Stimulated activated CD4-positive, alpha-beta T cell treated with anti-CD3 and anti-CD28 coated beads, Interleukin-1b, Interleukin-23, amount 100 ng/mL, for 48 hours (primary cell): ENCODE data around the gene ZIC4.

ENCODE experiments used
- DNase-seq: peaks from one replicate; pipeline ENCODE4 v3.0.0-alpha.2; 2020

The ZIC4 gene

DNA sequence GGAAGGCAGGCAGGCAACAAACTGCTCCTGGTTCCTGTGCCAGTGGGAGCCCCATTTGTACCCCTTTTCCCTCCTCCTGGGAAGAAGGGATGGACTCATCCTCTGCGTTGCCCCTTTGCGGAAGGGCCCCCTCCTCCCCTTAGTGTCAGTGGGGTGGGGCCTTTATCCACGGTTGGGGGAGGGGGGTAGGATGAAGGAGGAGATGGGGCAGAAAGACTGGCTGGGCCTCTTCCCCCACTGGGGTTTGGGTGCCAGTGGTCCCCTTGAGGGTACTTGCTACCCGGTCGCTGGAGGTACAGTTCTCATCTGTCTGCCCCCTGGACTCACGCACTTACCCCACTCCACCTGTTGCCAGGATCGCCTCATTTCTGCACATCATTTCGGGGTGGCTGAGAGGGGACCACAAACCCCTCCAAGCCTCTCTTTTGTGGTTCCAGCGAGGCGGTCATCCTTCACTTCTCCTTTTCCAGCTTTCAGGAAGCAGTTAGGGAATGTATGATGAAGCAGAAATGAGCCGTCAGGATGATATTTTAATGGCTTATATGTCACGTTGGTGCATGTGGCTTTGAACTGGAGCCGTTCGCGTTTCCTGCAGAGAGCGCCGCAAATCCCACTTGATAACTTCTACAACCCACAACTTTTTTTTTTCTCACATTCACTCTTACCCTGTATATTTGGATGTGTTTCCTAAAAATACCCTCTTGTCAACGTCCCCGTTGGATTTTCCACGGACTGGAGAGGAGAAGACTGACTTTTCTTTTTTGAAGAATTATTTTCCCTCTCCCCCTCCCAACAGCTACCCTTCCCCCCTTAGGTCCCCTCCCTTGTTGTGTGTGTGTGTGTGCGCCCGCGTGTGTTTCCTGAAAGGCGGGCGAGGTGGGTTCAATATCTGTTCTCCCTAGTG, at the start of gene ZIC4:
ZIC4 (minus strand) TSS at position 516 of the 904 bp plus-strand sequence. CDS start 3,746 bp downstream, outside the sequence.
- DNase-seq, result no peak

DNA sequence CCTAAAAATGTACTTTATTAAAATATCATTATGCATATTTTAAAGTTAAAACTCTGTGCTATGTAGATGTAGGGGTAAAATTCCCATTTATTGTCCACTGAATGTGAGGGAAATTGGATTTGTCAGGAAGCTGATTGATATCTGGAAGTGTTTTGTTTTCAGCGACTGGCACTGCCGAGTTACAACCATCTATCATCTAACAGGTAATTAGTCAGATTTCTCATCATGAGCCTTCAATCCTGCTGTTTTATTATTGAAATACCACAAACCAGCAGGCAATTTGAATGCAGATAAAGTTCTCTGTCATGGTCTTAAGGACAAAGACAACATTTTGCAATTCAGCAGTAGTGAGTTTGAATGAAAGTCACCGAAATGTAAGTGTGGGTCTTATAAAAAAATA, 43.3 kb upstream of the ZIC4 start:
- DNase-seq, result no peak

DNA sequence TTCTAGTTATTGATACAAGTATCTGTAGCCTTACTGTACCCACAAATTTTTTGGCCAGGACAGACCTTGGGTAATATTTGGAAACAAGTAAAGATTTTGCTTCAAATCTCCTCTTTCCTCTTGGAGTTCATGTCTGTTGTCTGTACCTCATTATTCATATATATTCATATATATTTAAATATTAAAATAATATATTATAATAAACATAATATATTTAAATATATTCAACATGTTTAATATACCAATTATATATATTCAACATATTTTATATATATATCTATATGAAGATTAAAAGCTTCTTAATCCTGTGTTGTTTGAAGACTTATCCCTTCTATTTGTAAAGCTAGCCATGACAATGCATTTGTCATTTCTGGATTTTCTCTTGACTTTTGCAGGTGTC, 40.9 kb upstream of the ZIC4 start:
- DNase-seq, result no peak

DNA sequence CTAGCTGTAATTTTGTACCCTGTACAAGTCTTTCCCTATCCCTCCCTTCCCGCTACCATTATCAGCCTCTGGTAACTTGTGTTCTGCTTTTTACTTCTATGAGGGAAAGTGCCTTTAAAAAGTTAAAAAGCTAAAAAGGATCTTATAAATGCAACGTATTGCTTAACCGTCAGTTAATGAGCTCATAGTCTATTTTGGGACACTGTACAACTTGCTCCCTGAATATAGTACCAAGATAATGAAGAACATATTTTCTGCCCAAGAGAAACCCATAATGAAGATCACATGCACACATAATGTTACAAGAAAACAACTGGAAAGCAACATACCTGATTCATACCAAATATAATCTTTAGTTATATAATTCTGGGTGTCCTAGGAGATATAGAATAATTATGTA, 25.4 kb upstream of the ZIC4 start:
- no peak for DNase-seq

DNA sequence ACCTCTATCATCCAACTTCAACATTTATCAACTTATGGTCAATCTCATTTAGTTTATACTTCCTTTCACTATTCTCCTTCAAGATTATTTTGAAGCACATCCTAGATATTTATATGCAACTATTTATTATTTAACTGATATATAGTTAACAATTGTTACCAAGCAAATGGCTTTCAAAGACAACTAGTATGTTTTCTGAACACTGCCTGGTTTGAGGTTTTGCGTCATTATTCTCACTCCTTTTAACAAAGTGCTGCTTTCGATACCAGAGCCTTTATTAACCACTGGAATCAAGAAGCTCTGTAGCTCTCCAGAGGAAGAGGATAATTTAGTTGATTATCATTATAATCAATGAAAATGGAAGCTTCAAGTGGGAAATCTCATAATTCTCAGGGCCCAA, 22.4 kb upstream of the ZIC4 start:
- no peak for DNase-seq

DNA sequence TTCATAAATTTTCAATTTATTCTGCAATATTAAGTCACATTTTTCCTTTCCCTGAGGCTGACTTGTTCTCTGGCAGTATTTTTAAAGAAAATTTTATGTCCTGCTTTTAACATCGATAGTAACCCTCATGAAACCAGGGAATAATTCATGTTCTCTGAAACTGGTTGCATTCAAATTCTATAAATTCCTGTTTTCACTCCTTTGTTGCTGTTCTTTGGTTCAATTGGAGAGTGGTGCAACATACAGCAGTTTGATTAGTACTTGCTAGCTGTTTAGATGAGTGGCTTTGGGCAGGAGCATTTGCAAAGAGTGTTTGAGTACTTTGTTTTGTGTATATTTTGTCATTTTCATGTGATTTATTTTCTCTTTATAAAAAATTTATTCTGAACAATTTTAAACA, 22.0 kb upstream of the ZIC4 start:
- no peak for DNase-seq

DNA sequence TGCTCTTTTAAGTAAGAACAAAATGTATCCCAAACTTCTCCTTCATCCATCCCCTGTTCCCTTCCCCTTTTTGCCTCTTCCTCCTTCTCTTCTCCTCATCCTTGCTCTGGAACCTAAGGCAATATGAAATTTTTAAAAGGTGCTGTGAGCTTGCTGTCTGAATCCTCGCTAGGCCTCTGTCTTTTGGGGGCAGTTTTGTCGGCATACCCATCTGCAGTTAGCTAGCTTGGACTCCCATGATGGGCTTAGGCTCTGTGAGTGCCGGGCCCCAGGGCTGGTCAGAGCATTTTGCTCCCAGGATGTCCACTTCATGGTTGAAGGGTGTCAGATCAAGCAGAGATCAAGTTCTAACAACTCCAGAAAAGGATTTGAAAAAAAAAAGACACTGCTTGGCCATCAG, 21.4 kb upstream of the ZIC4 start:
- DNase-seq, result no peak

DNA sequence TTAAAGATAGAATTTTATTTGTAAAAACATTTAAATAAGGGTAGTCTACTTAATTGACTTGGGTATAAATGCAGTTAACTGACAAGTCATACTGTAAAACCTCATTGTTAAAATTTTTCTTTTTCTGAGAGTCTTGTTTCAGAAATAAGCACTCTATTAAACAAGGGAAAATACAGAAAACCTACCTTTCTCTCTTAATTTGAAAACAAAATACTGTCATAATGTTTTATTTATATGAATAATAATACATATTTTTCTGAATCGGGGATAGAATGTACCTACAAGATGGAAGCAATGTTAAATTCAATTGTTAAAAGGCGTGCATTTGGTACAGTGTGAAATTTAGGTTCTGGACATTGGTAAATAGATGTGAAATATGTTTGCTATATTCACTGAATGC, 20.6 kb upstream of the ZIC4 start:
- DNase-seq, result no peak

DNA sequence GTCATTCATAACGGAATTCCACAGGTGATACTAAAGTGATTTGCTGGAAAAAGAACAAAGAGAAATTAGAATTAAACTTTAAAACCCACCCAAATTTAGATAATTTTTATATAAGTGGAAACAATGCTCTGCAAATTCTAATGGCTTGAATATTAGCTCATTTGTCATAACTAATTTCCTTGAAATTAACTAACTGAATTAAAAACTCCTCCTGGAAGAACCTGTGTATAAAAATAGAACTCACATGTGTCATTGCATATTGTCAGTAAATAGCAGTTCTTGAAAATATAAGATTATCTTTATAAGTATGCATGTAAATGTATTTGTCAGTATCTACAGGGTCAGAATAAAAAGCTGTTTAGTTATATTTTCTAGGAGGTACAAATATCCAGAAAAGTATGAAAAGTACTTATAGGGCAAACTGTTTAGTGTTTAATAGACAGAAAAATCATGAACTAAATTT, 19.1 kb upstream of the ZIC4 start:
- no peak for DNase-seq

DNA sequence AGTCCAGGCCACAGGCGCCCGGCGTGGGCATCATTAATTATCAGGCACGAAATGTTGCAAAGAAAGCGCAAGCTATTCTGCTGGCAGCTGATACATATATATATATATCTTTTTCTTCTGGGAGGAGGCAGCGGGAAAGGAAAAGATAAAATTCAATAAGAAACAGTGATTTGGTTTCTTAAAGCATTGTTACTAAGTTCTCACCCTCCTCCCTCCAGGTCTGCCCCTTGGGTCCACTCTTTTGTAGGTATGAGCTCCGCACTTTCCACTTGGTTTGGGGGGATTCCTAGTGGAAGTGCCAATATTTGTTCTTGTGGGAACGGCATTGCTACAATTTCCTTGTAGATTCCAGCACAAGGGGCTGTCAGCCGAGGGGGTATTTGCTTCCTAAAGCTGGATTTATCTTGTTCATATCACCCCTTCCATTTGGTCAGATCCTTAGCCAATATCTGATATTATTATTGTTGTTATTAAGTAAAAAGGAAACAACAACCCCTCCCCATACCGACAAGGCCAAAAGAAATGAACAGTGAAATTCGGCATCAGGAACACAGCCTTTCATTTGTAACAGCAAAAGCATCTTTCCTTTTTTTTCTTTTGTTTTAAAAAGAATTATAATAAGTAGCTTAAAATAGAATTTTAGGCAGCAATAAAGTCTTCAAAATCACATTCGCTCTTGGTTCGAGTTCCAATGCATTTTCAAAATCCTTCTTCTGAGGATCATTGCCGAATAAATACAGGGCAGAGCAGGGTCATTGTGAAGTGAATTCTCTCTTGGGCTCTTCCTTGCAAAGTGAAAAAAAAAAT, 18.4 kb upstream of the ZIC4 start:
- DNase-seq, result no peak

DNA sequence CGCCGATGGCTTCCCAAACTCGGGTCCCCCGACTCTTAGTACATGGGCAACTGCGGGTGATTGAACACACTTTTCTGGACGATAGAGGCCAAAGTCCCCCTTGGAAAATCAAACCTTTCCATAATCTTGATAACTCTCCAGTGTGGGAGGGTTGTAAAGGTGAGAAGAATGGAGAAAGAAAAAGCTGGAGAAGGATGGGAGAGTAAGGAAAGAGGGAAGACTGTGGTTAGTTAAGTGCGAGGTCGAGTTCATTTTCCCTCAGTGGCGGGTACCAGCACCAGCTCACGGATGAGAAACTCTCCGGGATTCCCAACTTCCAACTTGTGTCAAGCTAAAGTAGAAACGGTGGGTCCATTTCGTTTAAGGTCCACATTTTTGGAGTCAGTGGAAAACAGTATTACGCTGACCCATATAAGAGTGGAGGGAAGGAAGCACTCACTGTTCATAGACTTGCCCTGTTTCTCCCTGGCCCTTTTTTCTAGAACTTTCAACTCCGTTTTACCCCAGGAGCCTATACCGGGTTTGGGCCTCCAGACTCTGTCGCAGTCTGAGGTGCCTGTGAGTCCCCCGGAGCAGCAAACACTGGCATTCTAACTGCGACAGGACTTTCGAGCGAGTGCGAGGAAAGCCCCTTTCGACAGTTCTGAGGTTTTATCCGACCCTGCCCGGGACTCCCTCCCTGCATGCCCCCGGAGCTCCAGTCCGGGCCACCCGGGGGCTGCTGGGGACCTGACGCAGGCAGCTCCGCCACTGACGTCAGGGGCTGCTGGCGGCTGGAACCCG, 17.6 kb upstream of the ZIC4 start:
- no peak for DNase-seq

DNA sequence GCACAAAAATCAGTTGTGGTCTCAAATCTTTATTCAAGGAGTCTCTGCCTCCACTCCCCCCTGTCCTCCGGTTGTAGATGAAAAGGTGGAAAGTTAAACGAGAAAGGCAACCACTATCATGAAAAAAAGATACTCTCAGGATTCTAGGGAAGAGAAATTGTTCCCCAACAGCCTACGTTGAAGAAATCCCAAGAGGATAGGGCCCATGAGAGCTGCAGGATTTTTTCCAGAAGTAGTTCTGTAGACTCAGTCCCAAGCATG, 17.1 kb upstream of the ZIC4 start:
- DNase-seq, result no peak

DNA sequence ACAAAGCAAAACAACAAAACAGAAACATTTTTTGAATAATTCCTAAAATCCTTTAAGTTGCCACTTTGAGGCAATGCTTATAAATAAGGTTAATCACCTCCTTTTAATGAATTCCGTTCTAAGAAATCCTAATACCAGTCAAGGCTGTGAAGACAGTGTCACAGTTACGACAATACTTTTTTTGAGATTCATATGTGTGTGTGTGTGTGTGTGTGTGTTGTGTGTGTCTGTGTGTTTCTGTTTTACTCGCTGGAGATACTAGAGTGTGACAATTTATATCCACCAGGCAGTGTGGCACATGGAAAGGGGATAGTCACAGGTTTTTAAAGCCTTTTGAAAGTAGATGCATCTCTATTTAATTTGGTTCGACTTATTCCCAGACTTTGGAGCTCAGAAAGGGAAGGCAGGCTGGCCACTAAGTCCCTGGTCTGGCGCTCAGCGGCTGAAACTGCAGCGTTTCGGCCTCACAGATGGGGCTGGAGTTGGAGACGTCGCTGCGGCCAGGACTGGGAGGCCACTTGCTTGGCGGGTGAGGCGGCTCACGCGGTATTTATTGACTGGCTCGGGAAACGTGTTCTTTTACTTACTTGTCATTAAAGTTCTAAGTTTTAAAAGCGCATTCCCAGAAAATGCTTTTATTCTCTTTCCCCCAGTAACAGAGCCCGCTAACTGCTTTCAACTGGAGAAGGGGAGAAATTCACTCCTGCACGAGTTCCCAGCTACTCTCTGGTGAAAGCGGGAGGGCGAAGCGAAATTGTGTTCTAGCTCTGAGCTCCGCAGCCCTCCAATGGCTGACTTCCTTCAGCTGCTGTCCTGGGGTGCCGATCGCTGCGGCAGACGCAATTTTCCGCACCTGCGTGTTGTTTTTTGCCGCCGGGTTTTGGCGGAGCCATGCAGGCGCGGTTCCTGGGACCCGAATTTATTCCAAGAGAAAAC, 16.5 kb upstream of the ZIC4 start:
- DNase-seq, result no peak

DNA sequence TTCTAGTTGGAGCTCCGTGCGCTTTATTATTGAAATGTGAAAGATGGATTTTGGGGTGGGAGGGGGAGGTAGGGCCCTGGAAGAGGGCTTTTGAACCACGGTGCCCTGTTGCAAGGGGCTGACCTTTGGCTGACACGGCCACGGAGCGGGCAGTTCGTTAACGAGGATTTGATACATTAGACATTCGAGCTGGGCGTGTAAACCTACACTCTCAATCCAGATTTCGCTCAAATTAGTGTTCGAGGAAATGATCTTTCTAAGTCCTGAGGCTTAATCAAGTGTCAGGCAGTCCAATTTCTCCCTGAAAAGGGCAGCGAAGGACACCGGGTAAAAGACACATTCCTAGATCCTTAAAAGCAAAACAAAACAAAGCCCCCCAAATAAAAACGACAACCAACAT, 15.9 kb upstream of the ZIC4 start:
- DNase-seq, result no peak

DNA sequence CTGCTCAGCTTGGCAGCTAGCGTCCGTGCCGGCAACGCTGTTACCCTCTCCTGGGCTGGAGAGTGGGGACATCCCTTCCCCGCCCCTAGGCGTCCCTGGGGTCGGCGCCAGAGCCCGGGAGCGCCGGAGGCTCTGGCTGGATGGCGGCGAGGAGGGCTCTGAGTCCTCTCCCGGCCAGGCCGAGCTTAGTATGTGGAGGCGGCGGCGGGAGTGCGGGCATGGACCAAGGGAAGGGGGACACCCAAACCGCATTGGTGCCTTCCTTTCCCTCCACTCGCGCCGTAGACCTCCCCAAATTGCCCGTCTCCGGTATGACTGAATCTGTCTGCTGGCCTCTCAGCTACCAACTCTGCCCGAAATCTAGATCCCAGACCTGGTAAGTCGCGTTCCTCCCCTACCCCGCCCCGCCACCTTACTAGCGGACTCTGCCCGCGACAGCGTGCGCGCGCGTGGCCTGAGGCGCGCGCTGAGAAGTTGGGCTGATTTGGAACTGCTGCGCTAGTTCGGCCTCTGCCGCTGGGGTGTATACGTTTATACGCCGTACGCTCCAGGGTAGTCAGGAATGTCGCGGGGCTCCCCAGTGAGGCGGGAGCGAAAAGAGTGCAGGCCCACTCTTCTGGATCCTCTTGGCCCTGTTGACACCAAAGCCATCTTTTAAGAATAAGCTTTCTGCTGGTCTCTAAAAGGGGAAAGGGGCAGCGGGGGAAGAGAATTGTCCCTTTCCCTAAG, 15.0 kb upstream of the ZIC4 start:
- no peak for DNase-seq

DNA sequence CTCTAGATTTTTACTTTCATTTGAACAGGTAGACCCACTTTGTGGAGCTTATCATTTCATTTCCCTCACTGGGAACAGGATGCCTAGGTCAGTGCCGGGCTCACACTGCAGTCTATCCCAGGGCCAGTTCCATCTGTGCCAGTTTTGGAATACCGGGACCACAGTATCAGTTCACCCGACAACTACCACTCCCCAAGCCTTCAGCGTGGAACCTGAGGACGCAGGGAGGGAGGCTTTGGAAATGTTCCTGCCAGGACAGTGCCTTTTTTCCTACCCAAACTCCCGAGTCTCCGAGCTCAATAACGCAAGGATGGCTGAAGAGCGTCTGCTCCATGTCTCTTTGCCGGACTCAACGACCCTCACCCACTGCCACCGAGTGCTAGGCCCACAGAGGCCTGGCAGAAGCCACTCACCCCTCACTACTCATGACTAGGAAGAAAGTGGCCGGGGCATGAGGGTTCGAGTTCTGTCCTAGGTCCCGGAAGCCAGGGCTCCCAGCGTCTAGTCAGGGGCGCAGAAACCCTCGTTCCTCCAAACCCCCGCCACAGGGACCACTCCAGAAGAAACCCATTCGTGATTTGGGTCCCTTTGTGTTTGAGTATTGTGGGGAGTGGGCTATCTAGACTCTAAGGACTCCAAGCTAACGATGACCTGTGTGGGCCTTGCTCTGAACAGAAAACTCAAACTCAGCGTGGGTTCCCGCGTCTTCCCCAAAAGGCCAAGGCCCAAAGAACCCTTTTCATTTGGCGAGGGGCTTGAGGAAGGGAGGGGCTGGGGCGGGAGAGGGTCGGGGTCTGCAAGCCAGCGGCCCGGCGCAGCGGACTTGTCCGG, 14.2 kb upstream of the ZIC4 start:
- no peak for DNase-seq

DNA sequence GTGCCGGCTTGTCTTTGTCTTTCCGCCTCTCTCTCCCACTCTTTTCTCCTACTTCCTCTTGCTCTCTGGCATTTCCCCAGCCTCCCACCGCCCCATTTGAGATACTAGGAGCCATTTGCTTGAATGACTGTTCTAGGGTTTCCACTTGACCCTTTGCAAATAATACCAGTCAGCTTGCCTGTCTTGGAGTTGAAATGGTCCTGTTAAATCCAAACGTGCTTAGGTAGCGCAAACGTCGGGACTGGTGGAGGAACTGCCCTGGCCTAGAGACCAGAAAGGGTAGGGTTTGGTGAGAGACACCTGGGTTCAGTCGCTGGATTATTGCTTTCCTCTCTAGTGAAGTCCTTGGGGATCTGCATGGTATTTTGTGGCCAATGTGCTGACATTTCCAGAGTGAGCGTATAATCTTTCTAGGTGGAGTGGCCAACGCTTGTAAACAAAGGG, 13.5 kb upstream of the ZIC4 start:
- no peak for DNase-seq

DNA sequence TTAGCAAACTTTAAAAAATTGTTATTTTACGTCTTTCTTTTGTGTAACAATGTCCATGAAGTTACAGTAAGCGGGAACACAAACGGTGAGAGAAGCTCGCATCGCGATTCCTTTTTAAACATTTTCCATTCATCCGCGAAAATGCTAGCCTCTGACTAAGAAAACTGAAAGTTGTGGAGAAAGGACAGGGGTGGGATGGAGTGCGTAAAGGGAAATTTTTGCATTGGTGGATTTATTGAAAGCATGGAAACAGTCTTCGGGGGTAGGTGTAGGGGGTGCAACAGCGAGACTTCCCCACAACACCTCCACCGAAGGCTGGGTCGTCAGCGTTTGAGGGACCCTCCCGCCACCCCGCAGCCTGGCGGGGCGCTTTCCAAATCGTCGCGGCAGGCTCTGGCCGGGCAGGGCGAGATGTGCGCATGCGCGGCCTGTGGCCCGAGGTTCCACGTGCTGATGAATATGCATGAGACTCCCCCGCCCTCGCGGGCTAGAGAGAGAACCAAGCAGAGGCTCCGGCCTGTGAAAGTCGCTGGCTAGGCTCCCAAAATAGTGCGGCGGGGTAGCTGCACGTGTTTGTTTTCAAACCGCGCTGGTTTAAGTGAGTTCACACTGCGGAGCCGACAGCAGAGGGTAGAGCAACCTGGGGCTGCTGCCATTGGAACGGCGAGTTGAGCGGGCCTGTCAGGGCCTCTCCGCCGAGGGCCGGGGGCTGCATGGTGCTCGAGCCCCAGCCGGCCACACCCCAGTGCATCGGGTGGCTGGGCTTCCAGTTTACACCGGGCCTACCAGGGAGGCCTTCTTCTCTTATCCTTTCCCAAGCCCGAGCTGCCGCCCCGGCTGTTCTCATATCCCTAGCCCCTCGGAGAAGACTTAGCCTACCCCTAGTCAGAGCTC, 12.7 kb upstream of the ZIC4 start:
- DNase-seq, result no peak

DNA sequence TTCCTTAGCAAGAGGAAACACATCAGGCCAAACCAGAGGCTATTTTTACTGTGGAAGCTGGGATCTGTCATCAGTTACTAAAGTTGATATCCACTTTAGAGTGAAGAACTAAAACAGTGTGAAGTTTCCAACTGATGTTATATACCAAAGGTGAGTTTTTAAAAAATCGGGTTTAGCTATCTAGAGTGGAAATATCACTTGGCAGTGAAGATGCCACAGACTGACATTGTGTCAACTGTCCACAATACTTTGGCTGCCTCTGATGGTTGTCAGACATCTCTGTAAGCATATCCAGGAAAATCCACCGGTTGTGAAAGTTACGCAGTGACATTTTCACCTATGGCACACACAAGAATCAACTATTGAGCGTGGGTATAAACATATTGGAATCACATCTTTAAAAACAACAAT, 12.0 kb upstream of the ZIC4 start:
- DNase-seq, result no peak
